Spleen (tissue), 7 donors: ENCODE results near the gene IVL.

Experiments used
- POLR2A ChIP-seq, 3 donors: fragments of 450-650 bp; IDR thresholded peaks; one replicate each; pipeline ENCODE4 v1.5.1; 2017; ENCODE audit warnings: antibody characterized with exemption in 3 of 3, mild to moderate bottlenecking in 1 of 3
- POLR2AphosphoS5 ChIP-seq, 3 donors: sonication (generic); formaldehyde crosslinking; IDR thresholded peaks; one replicate each; pipeline ENCODE4 v1.5.1; 2017; ENCODE audit warnings: antibody characterized with exemption in 3 of 3
- TF ChIP-seq, protein P1 (sequence below), 11 experiments: fragments of 200-600 bp in 7 of 11; fragments of 450-650 bp in 4 of 11; sonication (generic) in 4 of 11; IDR thresholded peaks in 8 of 11; conservative IDR thresholded peaks in 3 of 11; 1 replicate in 7 of 11; 2 replicates in 4 of 11; pipeline versions ENCODE4 v1.4.0 to v1.8.0; 2016 to 2021; ENCODE audit warnings: antibody characterized with exemption in 11 of 11, inconsistent platforms in 4 of 11, mild to moderate bottlenecking in 1 of 11
- donor health status: DM: no; HTN: no; CAD: no; lungs with moderate emphysema.
- donor health status: DM: no; HTN: no; CAD: no.
- donor health status: DM: no; HTN: no; CAD: no.

DNA sequence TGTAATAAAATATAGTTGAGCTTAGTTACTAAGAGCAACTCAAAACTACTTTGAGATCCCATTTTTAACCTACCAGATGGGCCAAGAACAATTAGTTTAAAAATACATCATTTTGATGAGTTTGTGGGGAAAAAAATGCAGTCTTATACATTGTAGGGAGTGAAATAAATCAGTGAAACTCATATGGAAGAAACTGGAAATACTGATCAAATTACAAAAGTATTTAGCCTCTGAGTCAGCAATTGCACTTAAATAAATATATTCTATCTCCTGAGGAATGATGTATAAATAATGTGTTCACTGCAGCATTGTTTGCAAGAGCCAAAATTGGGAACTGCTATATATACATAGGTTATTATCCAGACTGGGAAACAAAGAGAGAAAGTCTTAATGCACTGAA is 34.9 kb upstream of the IVL start:
- TF ChIP-seq, protein P1, sequence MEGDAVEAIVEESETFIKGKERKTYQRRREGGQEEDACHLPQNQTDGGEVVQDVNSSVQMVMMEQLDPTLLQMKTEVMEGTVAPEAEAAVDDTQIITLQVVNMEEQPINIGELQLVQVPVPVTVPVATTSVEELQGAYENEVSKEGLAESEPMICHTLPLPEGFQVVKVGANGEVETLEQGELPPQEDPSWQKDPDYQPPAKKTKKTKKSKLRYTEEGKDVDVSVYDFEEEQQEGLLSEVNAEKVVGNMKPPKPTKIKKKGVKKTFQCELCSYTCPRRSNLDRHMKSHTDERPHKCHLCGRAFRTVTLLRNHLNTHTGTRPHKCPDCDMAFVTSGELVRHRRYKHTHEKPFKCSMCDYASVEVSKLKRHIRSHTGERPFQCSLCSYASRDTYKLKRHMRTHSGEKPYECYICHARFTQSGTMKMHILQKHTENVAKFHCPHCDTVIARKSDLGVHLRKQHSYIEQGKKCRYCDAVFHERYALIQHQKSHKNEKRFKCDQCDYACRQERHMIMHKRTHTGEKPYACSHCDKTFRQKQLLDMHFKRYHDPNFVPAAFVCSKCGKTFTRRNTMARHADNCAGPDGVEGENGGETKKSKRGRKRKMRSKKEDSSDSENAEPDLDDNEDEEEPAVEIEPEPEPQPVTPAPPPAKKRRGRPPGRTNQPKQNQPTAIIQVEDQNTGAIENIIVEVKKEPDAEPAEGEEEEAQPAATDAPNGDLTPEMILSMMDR (IDR thresholded peaks at IDR 0.05 in 8 of 11, conservative IDR thresholded peaks at IDR 0.05 in 3 of 11), result no peak
- TF ChIP-seq POLR2AphosphoS5 (IDR thresholded peaks at IDR 0.05) (no peak), POLR2A (IDR thresholded peaks at IDR 0.05) (no peak)
